HG02970 (cell line): ENCODE measurements around the gene PUS1.

Experiments used
- ATAC-seq: cut with Tn5 transposase; IDR thresholded peaks from one replicate; pipeline ENCODE4 v1.9.1; 2021; ENCODE audit warnings: mild to moderate bottlenecking, moderate library complexity, moderate number of reproducible peaks; ENCODE audit not compliant: unreplicated experiment, low FRiP score

PUS1 gene

DNA sequence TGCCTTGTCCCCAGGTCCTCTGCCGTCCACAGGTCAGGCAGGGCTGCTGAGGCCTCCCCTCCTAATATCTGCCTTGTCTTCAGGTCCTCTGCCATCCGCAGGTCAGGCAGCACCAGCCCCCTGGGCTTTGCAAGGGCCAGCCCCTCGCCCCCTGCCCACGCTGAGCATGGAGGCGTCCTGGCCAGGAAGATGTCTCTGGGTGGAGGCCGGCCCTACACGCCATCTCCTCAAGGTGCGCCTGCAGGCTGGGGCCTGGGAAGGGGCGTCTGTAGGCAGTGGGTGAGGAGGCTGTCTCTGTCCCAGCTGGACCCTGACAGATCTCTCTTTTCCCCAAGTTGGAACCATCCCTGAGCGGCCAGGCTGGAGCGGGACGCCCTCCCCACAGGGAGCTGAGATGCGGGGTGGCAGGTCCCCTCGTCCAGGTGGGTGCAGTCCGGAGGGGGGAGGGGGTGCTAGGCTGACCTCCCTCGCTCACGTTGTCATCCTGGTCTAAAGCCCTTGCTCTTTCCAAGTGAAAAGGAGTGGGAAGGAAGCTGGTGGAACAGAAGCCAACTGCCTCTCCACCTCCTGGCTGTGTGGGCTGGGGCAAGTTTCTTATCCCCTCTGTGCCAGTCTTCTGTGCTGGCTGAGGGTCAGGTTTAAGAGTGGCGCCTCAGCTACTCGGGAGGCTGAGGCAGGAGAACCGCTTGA, 13.9 kb upstream of the PUS1 start:
- no peak for ATAC-seq

DNA sequence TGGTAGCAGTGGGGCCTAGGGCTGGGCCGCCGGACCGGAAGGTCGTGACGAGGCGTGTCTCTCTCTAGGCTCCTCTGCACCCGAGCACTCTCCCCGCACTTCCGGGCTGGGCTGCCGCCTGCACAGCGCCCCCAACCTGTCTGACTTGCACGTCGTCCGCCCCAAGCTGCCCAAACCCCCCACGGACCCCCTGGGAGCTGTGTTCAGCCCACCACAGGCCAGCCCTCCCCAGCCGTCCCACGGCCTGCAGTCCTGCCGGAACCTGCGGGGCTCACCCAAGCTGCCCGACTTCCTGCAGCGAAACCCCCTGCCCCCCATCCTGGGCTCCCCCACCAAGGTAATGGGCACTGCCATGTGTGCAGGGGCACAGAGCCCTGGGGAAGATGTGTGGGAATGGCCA, 13.3 kb upstream of the PUS1 start:
- ATAC-seq, result no peak

DNA sequence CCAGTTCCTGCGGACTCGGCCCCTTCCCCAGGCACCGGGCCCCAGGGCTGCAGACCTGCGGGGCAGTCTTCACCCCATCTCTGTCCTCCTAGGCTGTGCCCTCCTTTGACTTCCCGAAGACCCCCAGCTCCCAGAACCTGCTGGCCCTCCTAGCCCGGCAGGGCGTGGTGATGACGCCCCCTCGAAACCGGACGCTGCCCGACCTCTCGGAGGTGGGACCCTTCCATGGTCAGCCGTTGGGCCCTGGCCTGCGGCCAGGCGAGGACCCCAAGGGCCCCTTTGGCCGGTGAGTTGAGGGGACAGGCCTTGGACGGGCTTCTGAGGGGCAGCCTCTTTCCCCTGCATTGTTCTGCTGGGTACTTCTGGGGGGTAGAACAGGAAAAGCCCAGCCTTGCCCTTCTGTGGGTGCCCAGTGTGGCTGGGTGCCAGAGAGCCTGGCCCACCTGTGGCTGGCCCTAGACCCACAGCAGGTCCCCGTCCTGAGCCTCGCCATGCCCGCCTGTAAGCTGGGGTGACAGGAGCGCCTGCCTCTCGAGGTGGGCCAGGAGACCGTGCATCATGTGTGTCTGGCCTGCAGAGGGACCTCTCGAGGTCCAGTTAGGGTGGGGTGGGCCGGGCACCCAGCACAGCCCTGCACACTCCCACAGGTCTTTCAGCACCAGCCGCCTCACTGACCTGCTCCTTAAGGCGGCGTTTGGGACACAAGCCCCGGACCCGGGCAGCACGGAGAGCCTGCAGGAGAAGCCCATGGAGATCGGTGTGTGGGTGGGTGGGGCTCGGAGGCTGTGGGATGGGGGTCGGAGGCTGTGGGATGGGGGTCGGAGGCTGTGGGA, 12.6 kb upstream of the PUS1 start:
- ATAC-seq, result no peak

DNA sequence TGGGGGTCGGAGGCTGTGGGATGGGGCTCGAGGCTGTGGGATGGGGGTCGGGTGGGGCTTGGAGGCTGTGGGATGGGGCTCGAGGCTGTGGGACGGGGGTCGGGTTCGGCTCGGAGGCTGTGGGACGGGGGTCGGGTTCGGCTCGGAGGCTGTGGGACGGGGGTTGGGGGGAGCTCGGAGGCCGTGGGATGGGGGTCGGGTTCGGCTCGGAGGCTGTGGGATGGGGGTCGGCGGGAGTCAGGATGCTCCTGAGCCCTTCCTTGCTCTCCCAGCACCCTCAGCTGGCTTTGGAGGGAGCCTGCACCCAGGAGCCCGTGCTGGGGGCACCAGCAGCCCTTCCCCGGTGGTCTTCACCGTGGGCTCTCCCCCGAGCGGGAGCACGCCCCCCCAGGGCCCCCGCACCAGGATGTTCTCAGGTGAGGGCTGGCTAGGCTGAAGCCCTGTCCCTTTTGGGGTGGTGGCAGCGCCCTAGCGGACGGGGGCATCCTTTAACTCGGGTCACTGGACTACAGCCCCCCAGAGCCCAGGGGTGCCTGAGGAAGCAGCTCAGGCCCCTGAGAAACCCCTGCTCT, 11.9 kb upstream of the PUS1 start:
- no peak for ATAC-seq

DNA sequence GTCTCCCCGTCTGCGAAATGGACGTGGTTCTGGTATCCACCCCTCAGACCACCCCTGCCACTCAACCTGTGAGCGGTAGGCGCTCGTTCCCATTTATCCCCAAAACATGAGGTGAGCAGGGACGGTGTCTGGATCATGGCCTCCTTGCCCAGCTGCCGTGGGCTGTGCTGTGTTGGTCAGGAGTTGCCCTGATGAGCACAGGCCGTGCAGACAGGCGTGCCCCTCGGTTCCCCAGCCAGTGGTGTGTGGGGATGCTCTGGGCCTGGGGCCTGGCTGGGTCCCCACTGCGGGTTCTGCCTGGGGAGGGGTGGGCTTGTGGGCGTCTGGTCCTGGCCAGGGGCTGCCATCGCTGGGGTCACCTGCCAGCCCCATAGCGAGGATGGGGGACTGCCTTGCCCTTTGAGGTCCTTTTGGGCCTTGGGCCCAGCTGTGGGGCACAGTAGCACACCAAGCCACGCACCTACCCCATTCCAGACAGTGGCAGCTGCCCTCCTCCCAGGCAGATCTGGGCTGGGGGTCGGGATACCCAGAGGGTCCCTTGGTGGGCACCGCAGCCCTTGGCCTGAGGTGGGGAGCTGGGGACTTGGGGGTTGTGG, 11.3 kb upstream of the PUS1 start:
- no peak for ATAC-seq

DNA sequence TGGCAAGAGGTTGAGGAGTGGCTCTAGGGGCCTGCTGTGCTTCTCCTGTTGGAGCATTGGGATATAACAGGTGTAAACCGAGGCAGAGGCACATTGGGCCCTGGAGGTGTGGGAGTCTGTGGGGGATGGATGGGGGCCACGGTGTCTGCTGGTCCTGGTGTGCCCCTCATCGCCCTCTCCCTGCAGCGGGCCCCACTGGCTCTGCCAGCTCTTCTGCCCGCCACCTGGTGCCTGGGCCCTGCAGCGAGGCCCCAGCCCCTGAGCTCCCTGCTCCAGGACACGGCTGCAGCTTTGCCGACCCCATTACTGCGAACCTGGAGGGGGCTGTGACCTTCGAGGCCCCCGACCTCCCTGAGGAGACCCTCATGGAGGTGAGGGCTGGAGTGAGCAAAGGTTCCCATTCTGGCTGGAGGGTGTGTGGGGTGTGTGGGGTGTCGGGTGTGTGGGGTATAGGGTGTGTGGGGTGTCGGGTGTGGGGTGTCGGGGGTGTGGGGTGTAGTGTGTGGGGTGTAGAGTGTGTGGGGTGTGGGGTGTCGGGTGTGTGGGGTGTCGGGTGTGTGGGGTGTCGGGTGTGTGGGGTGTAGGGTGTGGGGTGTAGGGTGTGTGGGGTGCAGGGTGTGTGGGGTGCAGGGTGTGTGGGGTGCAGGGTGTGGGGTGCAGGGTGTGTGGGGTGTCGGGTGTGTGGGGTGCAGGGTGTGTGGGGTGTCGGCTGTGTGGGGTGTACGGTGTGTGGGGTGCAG, 10.6 kb upstream of the PUS1 start:
- no peak for ATAC-seq

DNA sequence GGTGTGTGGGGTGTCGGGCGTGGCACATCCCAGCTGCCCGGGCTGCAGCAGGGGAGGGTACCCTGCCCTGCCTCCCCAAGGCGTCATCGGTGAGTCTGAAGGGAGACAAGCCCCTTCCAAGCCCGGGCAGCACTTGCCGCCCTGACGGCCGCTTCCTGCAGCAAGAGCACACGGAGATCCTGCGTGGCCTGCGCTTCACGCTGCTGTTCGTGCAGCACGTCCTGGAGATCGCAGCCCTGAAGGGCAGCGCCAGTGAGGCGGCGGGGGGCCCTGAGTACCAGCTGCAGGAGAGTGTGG, 10.1 kb upstream of the PUS1 start:
- ATAC-seq, result no peak

DNA sequence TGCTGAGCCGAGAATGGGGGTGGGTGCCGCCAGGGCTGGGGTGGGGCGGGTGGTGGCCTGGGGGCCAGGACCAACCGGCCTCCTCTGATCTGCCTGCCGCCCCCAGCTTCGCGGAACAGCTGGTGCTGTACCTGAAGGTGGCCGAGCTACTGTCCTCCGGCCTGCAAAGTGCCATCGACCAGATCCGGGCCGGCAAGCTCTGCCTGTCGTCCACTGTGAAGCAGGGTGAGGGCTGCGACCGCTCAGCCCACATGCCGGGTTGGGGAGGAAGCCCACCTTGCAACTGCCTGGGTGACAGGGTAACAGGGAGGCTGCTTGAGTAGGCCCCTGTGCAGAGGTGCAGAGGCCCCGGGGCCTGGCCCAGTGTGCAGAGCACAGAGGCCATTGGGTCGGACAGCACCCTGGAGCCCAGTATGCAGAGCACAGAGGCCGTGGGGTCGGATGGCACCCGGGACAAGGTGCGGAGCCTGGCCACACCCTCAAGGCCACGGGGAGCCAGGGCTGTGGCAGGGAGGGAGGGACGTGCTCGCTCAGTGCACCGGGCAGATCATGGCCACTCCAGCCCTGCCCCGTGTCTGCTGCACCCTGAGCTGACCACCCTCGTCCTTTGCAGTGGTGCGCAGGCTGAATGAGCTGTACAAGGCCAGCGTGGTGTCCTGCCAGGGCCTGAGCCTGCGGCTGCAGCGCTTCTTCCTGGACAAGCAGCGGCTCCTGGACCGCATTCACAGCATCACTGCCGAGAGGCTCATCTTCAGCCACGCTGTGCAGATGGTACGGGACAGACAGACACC, 9.5 kb upstream of the PUS1 start:
- ATAC-seq, result no peak

DNA sequence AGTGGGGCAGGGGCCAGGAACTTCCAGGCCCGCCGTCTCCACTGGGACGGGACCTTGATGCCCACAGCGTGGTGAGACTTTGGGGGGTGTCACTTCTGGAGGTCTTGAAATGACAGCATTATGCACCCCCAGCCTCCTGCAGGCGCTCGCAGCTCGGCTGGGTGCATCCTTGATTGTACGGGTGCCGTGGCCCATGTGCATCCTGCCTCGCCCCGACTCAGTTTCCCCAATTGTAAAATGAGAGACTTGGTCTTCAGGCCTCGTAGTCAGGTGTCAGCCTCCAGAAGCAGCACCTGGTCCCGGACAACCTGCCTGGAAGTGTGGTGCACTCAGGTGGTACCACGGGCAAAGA, 8.9 kb upstream of the PUS1 start:
- ATAC-seq, result no peak

DNA sequence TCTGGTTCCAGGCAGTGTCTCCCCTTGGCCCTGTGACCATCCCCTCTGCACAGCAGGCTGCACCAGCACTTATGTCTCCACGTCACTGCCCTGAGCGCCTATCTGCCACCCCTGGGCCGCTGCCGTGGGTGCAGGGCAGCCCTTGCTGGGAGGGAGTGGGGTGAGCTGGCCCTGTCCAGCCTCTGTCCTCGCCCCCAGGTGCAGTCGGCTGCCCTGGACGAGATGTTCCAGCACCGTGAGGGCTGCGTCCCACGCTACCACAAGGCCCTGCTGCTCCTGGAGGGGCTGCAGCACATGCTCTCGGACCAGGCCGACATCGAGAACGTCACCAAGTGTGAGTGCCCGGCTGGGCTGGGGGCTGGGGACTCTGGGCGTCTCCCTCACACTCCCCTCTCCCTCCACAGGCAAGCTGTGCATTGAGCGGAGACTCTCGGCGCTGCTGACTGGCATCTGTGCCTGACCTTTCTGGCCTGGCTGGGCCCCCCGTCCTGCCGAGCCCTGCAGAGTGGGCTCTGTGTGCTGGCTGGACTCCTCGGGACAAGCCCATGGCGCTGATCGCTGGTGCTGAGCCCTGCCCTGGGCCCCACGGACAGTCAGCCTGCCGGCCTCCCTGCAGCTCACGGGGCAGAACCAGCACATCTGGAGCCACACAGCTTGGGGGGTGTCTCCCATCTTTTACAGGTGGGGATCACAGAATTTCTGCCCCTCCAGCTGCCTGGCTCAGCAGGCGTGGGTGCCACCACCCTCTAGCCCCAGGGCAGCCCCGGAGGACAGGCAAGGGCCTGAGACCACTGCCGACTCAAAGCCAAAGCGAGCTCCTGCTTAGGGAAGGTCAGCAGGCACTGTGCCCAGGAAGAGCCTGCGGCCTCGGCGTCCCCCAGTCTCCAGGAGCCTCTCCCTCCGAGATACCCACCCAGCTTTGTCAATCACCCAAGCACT, 7.9 kb upstream of the PUS1 start:
- no peak for ATAC-seq

DNA sequence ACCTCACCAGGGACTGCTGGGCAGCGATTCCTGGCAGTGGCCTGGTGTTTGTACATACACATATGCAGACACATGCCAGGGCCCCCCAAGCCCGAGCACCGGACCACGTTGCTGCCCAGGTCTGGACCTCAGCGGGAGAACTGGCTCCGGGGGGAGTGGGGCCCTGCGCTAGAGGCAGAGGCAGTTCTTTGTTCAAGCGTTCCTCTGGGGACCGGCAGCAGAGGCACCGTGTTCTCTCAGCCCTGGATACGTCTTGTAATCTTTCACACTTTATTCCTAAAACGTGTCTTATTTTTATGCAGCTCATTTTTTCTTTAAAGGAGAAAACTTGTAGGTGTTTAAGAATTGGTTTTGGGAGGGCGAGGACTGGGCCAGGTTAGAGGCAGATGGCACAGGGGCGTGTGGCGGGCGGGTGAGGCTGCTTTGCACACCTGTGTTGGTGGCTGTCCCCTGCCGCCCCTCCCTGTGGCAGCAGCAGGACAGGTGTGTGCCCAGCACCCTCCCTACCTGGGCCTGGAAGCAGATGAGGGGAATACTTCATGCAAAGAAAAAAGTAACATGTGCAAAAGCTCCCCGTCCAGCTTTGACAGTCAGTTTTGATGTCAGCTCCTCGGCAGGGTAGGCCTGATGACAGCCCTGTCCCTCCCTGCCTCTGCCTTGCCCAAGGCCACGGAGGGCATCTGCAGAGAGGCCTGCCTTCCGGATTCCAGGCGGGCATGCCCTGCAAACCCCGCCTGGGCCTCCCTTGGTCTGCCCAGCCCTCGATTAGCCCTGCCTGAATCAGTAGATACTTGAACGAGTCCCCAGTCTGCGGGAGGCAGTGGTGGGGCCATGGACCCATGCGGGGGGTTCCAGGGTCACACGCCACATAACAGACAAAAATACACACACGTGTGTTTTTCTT, 7.0 kb upstream of the PUS1 start:
- ATAC-seq, result no peak

DNA sequence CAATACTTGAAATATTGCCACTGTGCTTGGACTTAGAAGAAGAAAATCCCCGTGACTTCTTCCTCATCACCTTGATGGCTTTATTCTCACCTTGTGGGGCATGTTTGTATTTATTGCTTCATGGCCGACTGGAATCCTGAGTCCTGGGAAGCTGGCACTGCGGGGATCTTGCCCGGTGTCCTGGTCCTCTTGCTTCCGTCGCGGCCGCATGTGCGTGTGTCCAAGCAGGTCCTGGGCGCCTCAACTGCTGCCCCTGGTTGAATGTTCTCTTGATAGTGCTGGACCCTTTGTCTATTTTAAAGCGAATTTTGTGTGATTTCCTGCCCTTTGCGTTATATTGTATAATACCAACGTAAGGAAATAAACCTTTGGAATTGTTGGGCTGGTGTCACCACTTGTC, 6.3 kb upstream of the PUS1 start:
- ATAC-seq, result no peak

DNA sequence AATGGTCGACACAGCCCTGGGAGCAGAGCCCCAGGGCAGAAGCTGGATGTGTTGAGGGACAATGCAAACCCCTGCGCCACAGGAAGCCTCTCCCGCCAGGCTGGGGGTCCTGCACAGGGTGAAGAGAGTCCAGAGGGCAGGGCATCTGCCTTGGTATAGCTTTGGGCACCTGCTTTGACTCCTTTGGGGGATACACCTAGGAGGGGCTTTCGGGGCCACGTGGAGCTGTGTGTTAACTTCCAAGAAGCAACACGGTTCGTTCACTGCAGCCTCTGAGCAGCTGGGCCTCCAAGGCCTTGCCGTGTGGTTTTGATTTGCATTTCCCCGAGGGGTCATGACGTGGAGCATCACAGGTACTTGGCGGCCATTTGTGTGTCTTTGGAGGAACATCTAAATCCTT, 5.8 kb upstream of the PUS1 start:
- ATAC-seq, result peak; percentile 61

DNA sequence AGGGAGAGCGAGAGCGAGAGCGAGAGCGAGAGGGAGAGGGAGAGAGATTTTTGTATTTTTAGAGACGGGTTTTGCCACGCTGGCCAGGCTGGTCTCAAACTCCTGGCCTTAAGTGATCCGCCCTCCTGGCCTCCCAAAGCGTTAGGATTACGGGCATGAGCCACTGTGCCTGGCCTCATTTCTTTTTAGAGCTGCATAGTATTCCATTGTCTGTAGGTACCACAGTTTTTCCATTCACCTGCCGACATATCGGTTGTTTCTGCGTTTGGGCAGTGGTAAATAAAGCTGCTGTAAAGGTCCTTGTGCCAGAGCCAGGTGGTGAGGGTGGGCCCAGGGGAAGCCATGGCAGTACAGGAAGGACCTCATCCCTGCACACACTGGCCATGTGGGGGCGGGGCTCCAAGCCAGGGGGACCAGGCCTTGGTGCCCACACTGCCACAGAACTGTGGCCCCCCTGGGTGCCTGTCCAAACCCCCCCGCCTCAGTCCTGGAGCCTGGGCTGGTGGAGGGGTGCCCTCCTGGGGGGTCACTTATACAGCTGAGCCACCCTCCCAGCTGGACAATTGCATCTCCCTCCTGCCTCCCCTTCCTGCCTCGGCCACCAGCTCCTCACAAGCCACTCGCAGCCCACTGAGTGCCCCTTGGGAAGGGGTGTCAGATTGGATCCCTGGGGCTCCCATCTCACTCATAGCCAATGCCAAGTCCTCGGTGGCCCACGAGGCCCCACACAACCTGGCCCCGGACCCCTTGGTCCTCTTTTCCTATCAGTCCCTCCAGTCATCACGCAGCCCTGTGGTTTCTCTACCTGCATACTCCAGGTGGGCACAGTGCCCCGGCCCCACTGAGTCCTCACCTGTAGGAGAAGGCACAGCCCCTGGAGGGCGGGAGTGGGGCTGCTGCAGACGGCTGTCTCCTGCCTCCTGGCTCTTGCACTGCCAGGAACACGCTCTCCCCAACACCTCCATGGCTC, 1.7 kb upstream of the PUS1 start:
- ATAC-seq, result no peak

DNA sequence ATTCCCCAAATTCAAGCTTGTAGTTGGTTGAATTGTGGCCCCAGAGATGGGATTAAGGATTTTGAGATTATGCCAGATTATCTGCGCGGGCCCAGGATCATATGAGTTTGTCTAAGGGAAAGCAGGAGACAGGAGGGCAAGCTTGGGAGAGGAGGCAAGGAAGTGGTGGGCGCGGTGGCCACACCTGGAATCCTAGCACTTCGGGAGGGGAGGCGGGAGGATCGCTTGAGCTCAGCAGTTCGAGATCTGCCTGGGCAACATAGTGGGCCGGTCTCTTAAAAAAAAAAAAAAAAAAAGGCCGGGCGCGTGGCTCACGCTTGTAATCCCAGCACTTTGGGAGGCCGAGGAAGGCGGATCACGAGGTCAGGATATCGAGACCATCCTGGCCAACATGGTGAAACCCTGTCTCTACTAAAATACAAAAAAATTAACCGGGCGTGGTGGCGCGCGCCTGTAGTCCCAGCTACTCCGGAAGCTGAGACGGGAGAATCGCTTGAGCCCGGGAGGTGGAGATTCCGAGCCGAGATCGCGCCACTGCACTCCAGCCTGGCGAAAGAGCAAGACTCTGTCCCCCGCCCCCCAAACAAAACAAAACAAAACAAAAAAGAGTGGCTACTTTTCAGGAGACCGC, 881 bp upstream of the PUS1 start:
- no peak for ATAC-seq

DNA sequence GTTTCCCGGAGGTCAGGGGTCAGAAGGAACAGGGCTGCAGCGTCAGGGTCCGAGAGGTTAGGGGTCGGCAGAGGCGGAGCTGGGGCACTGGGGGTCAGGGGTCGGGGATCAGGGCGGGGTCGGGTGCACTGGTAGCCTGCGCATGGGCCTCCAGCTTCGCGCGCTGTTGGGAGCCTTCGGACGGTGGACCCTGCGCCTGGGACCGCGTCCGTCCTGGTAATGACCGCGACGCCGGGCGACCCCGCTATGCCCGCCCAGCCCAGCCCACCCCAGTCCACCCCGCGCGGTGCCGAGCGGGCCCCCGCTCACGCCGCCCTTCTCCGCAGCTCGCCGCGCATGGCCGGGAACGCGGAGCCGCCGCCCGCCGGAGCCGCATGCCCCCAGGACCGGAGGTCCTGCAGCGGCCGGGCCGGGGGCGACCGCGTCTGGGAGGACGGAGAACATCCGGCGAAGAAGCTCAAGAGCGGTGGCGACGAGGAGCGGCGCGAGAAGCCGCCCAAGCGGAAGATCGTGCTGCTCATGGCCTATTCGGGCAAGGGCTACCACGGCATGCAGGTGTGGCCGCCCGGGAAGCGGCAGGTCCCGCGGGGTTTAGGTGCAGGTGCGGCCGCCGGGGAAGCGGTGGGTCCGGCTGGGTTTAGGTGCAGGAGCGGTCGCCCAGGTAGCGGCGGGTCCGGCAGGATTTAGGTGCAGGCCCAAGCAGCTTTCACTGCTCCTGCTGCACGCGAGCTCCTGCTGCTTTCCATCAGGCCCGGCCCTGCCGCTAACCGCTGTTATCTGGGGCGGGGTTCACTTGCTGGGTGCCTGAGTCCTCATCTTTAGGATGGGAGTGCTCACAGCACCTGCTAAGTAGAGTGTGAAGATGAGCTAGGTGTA, 743 bp downstream of the PUS1 start:
- no peak for ATAC-seq
